Transverse colon (tissue), 4 donors: ENCODE measurements around the gene PRRG2.

Experiments
- CTCF ChIP-seq, 5 experiments: fragments of 200-600 bp in 3 of 5; fragments of 450-650 bp in 2 of 5; sonication (generic) in 3 of 5; IDR thresholded peaks; 1 replicate in 2 of 5; 2 replicates in 3 of 5; pipeline ENCODE4 v1.5.1; 2016 to 2017; ENCODE audit warnings: antibody characterized with exemption in 5 of 5, inconsistent platforms in 3 of 5, mild to moderate bottlenecking in 2 of 5, moderate library complexity in 1 of 5
- EP300 ChIP-seq: sonication (generic); formaldehyde crosslinking; IDR thresholded peaks from one replicate; pipeline ENCODE4 v1.6.1; 2017; ENCODE audit warnings: antibody characterized with exemption, low read depth
- POLR2A ChIP-seq: fragments of 450-650 bp; IDR thresholded peaks from one replicate; pipeline ENCODE4 v1.6.1; 2016; ENCODE audit warnings: antibody characterized with exemption, mild to moderate bottlenecking, moderate library complexity
- POLR2AphosphoS5 ChIP-seq, 3 donors: sonication (generic); formaldehyde crosslinking; IDR thresholded peaks; one replicate each; pipeline ENCODE4 v1.6.1; 2016; ENCODE audit warnings: antibody characterized with exemption in 3 of 3

DNA sequence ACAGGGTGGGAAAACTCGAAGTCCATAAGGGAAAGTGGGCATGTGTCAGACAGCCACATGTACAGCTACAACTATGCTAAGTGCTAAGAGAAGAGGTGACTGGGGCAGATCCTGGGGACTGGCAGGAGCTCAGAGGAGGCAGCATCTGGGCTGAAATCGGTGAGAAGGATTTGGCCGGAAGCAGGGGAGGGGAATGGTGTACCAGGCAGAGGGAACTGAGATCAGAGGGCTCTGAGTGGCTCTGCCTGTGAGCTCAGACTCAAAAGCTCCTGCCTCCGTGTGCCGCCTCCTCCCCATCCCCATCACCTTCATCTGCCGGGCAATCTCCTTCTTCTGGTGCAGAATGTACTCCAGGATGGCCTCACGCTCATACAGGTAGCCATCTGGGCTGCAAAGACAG is 22.5 kb upstream of the PRRG2 start:
- TF ChIP-seq POLR2A = no peak
- TF ChIP-seq POLR2AphosphoS5 (IDR thresholded peaks at IDR 0.05) = no peak
- no peak for TF ChIP-seq CTCF (IDR thresholded peaks at IDR 0.05)
- no peak for TF ChIP-seq EP300
